ENCODE data around the gene SPNS2. TPM values are rescaled to one million over a fixed set of nuclear protein-coding genes. Genes with fewer than 3 reads are reported as not detected.
A peak's percentile ranks its signal among the peaks of the same experiment; 100 is the strongest.

The SPNS2 gene
- polyA plus RNA-seq, 3 donors: 0.23 to 0.33 TPM; not detected in 1

DNA sequence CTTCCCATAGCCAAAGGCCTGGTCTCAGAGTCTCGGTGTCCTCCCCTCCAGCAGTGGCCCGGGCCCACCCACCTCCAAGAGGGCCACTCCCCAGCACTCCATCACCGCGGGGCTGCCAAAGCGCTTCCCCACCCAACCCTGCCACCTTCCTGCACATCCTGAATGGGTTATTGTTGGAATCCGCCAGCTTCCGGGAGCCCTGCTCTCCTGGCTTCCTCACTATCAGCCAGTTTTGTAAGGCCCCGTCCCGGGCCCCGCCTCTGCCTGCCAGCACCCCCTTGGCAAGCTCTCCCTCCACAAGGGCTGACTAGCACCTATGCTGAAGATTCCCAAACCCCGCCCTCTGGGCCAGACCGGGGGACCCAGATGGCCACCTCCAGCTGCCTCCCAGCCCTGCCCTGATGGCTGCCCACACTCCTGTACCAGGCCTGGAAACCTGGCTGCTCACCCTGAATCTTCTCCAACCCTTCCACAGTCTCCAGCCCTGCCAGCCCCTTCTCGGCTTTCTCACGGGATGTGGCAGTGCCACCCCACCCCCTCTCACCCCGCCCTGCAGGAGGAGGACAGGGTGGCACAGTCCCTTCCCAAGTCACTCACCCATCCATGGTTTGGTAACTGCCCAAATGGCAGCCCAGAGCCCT is 42.1 kb downstream of the SPNS2 start:
- Mint-ChIP-seq H3K27me3 (ENCODE audit: low read depth in 3 of 3) (peaks cover 0 to 3% (median 2%) of the 10 kb centered on the region in 3 donors), H3K4me1 (peaks cover 16% of the 10 kb centered on the region), H3K27ac (peak overlapping the region in 1 of 7 donors; percentile 50), H3K36me3 (peaks cover 42 to 77% of the 10 kb centered on the region in 2 donors), H3K9me3 (no peaks in the 10 kb centered on the region), H3K4me3 (no peak overlapping the region)
- no peak overlapping the region for H3K9ac ChIP-seq (ENCODE audit: insufficient read depth, low read length, poor library complexity, severe bottlenecking)
- intact Hi-C loops (cut with micrococcal nuclease): no loop called here
- WGBS (ENCODE audit: insufficient coverage): 52% methylated on average over 15 of the region's 15 CpGs
- no peak overlapping the region for H3K4me2 ChIP-seq (replicated peaks; ENCODE audit: extremely low read depth, low read length, poor library complexity, severe bottlenecking)
- H3K36me3 ChIP-seq (replicated peaks in 1 of 2; ENCODE audit: control insufficient read depth in 1 of 2, insufficient read depth in 2 of 2, low read length in 2 of 2): peaks cover 70 to 74% of the 10 kb centered on the region in 2 donors
- H3K4me3 ChIP-seq (replicated peaks in 1 of 3; ENCODE audit: low read depth in 2 of 3, low read length in 3 of 3): no peak overlapping the region
- H3K27ac ChIP-seq (ENCODE audit: low read depth in 1 of 2, low read length in 2 of 2): no peak overlapping the region
- H2AFZ ChIP-seq (ENCODE audit: insufficient read depth, low read depth, low read length, poor library complexity, severe bottlenecking): no peak overlapping the region
- H3K79me2 ChIP-seq (ENCODE audit: insufficient read depth, low read length): no peaks in the 10 kb centered on the region
- H3K9me3 ChIP-seq (replicated peaks in 1 of 2; ENCODE audit: control insufficient read depth in 1 of 2, insufficient read depth in 1 of 2, low read length in 2 of 2): no peaks in the 10 kb centered on the region
- no peaks in the 10 kb centered on the region for H4K20me1 ChIP-seq (ENCODE audit: insufficient read depth, low read length)
- no peaks in the 10 kb centered on the region for H3K27me3 ChIP-seq (ENCODE audit: control insufficient read depth in 2 of 2, insufficient read depth in 2 of 2, low read length in 2 of 2)
- TF ChIP-seq, protein P1, sequence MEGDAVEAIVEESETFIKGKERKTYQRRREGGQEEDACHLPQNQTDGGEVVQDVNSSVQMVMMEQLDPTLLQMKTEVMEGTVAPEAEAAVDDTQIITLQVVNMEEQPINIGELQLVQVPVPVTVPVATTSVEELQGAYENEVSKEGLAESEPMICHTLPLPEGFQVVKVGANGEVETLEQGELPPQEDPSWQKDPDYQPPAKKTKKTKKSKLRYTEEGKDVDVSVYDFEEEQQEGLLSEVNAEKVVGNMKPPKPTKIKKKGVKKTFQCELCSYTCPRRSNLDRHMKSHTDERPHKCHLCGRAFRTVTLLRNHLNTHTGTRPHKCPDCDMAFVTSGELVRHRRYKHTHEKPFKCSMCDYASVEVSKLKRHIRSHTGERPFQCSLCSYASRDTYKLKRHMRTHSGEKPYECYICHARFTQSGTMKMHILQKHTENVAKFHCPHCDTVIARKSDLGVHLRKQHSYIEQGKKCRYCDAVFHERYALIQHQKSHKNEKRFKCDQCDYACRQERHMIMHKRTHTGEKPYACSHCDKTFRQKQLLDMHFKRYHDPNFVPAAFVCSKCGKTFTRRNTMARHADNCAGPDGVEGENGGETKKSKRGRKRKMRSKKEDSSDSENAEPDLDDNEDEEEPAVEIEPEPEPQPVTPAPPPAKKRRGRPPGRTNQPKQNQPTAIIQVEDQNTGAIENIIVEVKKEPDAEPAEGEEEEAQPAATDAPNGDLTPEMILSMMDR (IDR thresholded peaks at IDR 0.05): no peak
- H3K4me1 ChIP-seq (ENCODE audit: control insufficient read depth in 1 of 2, insufficient read depth in 2 of 2, low read length in 2 of 2): peaks cover 14 to 17% of the 10 kb centered on the region in 2 donors
- DNase-seq: no peak

DNA sequence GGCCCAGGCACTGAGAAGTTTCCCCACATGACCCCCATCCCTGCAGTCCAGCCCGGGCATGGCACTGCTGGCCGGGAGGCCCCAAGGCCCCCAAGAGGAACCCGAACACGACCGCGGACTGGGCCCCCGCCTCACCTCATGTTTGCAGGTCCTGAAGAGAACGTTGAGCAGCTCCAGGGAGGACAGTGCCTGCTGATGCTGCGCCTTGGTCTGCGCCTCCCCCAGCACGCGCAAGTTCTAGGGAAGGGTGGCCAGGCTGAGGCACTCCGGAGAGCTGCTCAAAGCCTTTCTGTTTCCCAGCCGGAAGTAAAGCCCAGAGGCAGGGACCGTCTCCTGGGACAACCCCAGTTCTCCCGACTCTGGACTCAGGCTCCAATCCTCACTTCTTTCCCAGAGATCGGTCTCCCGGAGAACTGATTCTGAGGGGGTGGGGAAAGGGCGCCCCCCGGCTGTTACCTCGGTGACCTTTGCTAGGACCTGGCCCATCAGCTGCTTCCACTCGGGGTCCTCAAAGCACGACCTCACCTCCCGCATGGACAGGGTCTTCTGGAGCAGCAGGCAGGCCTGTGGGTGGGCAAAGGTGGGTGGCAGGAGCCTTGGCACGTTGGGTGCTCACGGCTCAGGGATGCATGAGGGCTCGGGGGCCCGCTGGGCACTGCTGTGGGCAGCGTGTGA is 42.8 kb downstream of the SPNS2 start:
- H3K9ac ChIP-seq (ENCODE audit: insufficient read depth, low read length, poor library complexity, severe bottlenecking): no peak overlapping the region
- H4K20me1 ChIP-seq (ENCODE audit: insufficient read depth, low read length): no peaks in the 10 kb centered on the region
- Mint-ChIP-seq H3K9me3 (no peaks in the 10 kb centered on the region), H3K27me3 (ENCODE audit: low read depth in 3 of 3) (peaks cover 0 to 4% (median 0%) of the 10 kb centered on the region in 3 donors), H3K4me3 (no peak overlapping the region), H3K27ac (no peak overlapping the region), H3K36me3 (peaks cover 43 to 84% of the 10 kb centered on the region in 2 donors), H3K4me1 (peaks cover 12% of the 10 kb centered on the region)
- TF ChIP-seq, protein P1 (IDR thresholded peaks at IDR 0.05): no peak
- no peak overlapping the region for H3K4me3 ChIP-seq (replicated peaks in 1 of 3; ENCODE audit: low read depth in 2 of 3, low read length in 3 of 3)
- H2AFZ ChIP-seq (ENCODE audit: insufficient read depth, low read depth, low read length, poor library complexity, severe bottlenecking): no peak overlapping the region
- no peaks in the 10 kb centered on the region for H3K27me3 ChIP-seq (ENCODE audit: control insufficient read depth in 2 of 2, insufficient read depth in 2 of 2, low read length in 2 of 2)
- H3K79me2 ChIP-seq (ENCODE audit: insufficient read depth, low read length): no peaks in the 10 kb centered on the region
- DNase-seq: no peak
- peaks cover 72 to 78% of the 10 kb centered on the region in 2 donors for H3K36me3 ChIP-seq (replicated peaks in 1 of 2; ENCODE audit: control insufficient read depth in 1 of 2, insufficient read depth in 2 of 2, low read length in 2 of 2)
- H3K4me2 ChIP-seq (replicated peaks; ENCODE audit: extremely low read depth, low read length, poor library complexity, severe bottlenecking): no peak overlapping the region
- intact Hi-C loops (cut with micrococcal nuclease): no loop called here
- H3K27ac ChIP-seq (ENCODE audit: low read depth in 1 of 2, low read length in 2 of 2): no peak overlapping the region
- H3K4me1 ChIP-seq (ENCODE audit: control insufficient read depth in 1 of 2, insufficient read depth in 2 of 2, low read length in 2 of 2): peaks cover 7 to 10% of the 10 kb centered on the region in 2 donors
- 82% methylated on average over 18 of the region's 29 CpGs for WGBS (ENCODE audit: insufficient coverage)
- H3K9me3 ChIP-seq (replicated peaks in 1 of 2; ENCODE audit: control insufficient read depth in 1 of 2, insufficient read depth in 1 of 2, low read length in 2 of 2): no peaks in the 10 kb centered on the region
